Loucy (cell line): ENCODE data around the gene GPR156.

Experiments
- EZH2phosphoT487 ChIP-seq: fragments of 200-600 bp; IDR thresholded peaks from 2 replicates; pipeline ENCODE4 v1.6.1; 2018; ENCODE audit warnings: antibody characterized with exemption, mild to moderate bottlenecking, moderate library complexity, borderline replicate concordance
- TF ChIP-seq, protein P1 (sequence below): fragments of 200-600 bp; sonication (generic); conservative IDR thresholded peaks from 2 replicates; pipeline ENCODE4 v1.5.1; 2014; ENCODE audit warnings: mild to moderate bottlenecking, antibody characterized with exemption, low read length

DNA sequence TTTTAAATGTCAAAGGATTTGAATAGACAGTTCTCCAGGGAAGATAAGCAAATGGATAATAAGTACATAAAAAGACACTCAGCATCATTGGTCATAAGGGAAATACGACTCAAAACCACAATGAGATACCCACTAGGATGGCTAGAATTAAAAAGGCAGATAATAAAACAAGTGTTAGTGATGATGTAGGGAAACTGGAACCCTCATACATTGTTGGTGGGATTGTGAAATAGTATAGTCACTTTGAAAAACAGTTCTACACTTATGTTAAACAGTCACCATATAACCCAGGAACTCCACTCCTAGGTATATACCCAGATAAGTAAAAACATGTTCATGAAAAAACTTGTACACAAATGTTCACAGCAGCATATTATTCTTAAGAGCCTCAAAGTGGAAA is 72.5 kb downstream of the GPR156 start:
- TF ChIP-seq, protein P1, sequence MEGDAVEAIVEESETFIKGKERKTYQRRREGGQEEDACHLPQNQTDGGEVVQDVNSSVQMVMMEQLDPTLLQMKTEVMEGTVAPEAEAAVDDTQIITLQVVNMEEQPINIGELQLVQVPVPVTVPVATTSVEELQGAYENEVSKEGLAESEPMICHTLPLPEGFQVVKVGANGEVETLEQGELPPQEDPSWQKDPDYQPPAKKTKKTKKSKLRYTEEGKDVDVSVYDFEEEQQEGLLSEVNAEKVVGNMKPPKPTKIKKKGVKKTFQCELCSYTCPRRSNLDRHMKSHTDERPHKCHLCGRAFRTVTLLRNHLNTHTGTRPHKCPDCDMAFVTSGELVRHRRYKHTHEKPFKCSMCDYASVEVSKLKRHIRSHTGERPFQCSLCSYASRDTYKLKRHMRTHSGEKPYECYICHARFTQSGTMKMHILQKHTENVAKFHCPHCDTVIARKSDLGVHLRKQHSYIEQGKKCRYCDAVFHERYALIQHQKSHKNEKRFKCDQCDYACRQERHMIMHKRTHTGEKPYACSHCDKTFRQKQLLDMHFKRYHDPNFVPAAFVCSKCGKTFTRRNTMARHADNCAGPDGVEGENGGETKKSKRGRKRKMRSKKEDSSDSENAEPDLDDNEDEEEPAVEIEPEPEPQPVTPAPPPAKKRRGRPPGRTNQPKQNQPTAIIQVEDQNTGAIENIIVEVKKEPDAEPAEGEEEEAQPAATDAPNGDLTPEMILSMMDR: no peak
- no peak for TF ChIP-seq EZH2phosphoT487
